ENCODE results near the gene PALLD. TPM values are rescaled to one million over a fixed set of nuclear protein-coding genes. Genes with fewer than 3 reads are reported as not detected.

Gene PALLD
- total RNA-seq, 1 donor from 2014 or later = 45.6 TPM

DNA sequence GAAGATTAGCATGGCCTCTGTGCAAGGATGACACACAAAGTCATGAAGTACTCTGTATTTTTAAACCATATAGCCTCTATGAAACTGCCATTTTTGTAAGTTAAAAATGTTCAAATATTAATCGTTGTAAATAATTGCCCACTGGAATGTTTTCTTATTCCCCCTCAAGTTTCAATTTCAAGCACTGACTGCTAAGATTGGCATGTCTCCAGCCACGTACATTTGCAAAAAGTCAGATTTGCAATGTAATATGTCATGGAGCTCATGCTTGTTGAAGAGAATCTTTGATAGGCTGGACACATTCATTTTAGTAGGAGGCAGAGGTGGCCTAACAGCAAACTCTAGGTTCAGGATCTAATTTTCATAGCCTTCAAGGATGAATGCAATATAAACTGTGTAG, 388.5 kb downstream of the PALLD start:
- DNase-seq (ENCODE audit: low read depth) = no peak
- TF ChIP-seq, protein P1, sequence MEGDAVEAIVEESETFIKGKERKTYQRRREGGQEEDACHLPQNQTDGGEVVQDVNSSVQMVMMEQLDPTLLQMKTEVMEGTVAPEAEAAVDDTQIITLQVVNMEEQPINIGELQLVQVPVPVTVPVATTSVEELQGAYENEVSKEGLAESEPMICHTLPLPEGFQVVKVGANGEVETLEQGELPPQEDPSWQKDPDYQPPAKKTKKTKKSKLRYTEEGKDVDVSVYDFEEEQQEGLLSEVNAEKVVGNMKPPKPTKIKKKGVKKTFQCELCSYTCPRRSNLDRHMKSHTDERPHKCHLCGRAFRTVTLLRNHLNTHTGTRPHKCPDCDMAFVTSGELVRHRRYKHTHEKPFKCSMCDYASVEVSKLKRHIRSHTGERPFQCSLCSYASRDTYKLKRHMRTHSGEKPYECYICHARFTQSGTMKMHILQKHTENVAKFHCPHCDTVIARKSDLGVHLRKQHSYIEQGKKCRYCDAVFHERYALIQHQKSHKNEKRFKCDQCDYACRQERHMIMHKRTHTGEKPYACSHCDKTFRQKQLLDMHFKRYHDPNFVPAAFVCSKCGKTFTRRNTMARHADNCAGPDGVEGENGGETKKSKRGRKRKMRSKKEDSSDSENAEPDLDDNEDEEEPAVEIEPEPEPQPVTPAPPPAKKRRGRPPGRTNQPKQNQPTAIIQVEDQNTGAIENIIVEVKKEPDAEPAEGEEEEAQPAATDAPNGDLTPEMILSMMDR (conservative IDR thresholded peaks at IDR 0.05; ENCODE audit: low read depth, low read length) = no peak
- H3K4me3 ChIP-seq (ENCODE audit: low read depth, low read length) = no peak overlapping the region

DNA sequence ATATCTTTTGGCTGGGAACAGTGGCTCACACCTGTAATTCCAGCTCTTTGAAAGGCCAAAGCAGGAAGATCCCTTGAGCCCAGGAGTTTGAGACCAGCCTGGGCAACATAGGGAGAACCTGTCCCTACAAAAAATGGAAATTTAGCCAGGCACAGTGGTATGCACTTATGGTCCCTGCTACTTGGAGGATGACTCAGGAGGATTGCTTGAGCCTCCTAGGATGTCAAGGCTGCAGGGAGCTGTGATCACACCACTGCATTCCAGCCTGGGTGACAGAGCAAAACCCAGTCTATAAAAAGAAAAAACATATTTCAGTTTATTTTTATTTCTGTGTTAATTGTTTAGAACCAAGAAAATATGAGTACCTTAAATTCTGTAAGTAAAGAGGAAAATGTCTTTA, 389.5 kb downstream of the PALLD start:
- TF ChIP-seq, protein P1 (conservative IDR thresholded peaks at IDR 0.05; ENCODE audit: low read depth, low read length) = no peak
- H3K4me3 ChIP-seq (ENCODE audit: low read depth, low read length) = no peak overlapping the region
- DNase-seq (ENCODE audit: low read depth) = no peak

DNA sequence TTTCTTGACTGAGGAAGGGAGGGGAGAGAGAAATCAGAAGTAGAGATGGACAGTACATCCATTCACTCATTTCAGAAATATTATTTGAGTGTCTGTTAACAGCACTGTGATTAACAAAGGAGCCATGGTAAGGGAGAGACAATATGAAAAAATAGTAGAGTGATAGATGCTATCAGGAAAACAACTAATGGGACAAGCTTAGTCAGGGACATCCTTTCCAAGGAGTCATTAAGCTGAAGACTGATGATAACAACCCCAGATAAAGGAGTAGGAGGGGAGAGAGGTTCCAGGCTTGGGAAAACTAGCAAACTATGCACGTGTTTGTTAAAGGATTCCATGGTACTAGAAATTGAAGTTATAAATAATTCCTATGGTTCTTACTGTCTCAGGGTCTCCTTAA, 391.0 kb downstream of the PALLD start:
- DNase-seq (ENCODE audit: low read depth) = no peak

DNA sequence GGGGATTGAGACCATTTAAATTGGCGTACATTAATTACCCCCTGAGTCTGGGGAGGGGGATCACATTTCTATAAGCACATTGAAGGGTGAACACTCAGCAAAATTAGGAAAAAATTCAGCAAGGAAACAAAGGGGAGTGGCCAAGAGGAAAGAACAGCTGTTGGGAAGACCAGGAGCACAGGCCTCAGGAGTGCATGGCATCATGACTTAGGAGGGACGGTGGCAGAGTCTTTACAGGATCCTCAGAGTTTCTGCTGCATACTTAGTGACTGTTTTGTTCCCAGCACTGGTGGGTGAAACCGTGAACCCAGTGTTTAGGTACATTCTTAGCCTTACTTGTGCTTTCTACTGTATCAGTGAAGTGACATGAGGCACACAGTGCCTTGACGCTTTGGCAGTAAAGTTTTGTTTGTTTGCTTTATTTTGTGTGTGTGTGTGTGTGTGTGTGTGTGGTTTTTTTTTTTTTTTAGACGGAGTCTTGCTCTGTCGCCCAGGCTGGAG, 391.9 kb downstream of the PALLD start:
- DNase-seq (ENCODE audit: low read depth) = no peak
- TF ChIP-seq, protein P1 (conservative IDR thresholded peaks at IDR 0.05; ENCODE audit: low read depth, low read length) = no peak
- no peak overlapping the region for H3K4me3 ChIP-seq (ENCODE audit: low read depth, low read length)

More for the DNA sequence above, 391.0 kb downstream of the PALLD start:
- H3K4me3 ChIP-seq (ENCODE audit: low read depth, low read length) = no peak overlapping the region
- TF ChIP-seq, protein P1 (conservative IDR thresholded peaks at IDR 0.05; ENCODE audit: low read depth, low read length) = no peak

DNA sequence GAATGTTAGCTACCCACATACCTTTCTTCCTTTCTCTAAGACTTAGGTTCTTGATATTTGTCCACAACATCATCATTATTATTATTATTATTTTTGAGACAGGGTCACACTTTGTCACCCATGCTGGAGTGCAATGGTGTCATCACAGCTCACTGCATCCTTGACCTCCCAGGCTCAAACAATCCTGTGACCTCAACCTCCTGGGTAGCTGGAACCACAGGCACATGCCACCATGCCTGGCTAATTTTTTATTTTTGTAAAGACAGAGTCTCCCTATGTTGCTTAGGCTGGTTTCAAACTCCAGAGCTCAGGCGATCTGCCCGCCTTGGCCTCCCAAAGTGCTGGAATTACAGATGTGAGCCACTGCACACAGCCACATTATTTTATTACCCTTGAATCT, 394.2 kb downstream of the PALLD start:
- TF ChIP-seq, protein P1 (conservative IDR thresholded peaks at IDR 0.05; ENCODE audit: low read depth, low read length) = no peak
- no peak for DNase-seq (ENCODE audit: low read depth)

DNA sequence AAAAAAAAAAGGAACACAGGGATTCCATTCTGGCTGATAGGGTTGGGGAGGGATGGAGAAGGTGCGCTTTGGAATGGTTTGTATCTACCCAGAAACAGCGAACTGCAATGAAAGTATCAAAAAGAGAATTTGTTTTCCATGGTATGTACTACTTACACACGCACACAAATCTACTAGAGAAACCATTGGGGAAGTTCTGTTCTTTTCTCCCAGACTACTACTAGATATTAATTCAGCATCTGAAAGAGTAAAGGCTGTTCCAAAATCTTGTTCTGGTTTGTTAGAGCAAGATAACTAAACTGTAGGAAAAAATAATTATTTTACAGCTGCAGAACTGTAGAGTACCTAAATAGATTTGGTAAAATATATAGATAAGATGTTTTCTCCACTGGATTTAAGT, 394.8 kb downstream of the PALLD start:
- no peak overlapping the region for H3K4me3 ChIP-seq (ENCODE audit: low read depth, low read length)
- no peak for DNase-seq (ENCODE audit: low read depth)

More for the DNA sequence above, 394.2 kb downstream of the PALLD start:
- H3K4me3 ChIP-seq (ENCODE audit: low read depth, low read length) = no peak overlapping the region

DNA sequence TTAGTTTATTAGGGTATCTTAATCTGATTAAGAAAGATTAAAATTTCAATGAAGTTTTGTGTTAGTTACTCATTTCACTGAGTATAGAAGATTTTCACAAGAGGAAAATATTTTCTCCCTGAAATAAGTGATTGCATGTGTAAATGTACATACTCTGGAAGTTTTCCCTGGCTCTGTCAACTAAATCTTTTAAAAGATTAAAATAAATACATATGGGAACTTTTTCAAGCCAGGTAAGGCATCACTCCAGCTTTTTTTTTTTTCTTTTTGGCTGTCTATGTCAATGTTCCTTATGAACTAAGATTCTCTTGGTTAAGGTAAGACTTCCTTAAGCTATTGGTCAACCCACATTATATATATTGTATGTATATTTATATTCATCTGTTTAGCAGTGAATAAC, 395.6 kb downstream of the PALLD start:
- TF ChIP-seq, protein P1 (conservative IDR thresholded peaks at IDR 0.05; ENCODE audit: low read depth, low read length) = no peak
- no peak for DNase-seq (ENCODE audit: low read depth)
- H3K4me3 ChIP-seq (ENCODE audit: low read depth, low read length) = no peak overlapping the region

More for the DNA sequence above, 394.8 kb downstream of the PALLD start:
- TF ChIP-seq, protein P1 (conservative IDR thresholded peaks at IDR 0.05; ENCODE audit: low read depth, low read length) = no peak

Measured in epithelial cell of proximal tubule (primary cell).